DMS79 treated with DMSO at 0.1 percent for 48 hours (cell line): ENCODE measurements around the gene TRUB1.

Experiments
- DNase-seq: peaks from one replicate; lab custom pipeline; 2025; lab: John Stamatoyannopoulos, UW

Gene TRUB1

DNA sequence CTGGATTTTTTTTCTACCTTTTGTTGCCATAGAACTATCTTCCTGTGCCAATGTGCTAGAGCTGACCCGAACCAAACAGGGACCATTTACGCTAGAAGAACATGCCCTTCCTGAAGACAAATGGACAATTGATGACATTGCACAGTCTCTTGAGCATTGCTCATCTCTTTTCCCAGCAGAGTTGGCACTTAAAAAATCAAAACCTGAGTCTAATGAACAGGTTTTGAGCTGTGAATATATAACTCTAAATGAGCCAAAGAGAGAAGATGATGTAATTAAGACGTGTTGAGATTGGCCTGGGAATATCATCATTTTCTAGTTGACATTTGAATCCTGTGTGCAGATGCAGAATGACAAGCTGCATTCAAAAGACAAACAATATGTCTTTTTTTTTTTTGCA lies 37.1 kb downstream of the TRUB1 start:
- no peak for DNase-seq

DNA sequence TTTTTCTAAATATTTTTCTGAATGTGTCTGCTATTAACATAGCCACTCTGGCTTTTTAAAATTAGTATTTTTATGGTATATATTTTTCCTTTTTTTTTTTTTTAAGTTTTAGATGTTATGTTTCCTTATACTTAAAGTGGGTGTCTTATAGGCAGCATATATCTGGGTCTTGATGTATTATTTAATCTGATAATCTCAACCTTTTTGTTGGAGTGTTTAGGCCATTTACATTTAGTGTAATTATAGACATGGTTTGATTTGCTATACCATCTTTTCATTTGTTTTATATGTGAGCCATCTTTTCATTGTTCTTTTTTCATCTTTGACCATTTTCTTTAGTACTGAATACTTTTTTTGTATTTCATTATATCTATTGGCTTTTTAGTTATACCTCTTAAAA lies 45.0 kb downstream of the TRUB1 start:
- DNase-seq: no peak

DNA sequence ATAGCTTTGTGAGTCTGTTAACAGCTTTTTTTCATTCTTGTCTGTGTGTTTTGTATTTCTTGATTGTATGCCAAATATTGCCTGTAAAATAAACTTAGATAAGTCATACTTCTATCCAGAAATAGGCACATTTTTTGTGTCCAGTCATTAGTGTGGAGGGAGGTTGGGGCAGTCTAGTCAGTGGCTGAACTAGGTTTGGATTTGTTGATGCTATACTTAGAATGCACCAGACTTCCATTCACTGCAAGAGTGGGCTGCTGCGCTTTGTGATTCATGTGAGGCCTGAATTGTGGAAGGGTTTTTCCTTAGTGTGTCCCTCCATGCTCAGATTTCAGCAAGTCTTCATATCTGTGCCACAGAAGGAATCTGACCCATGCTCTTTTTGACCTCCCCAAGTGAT lies 50.0 kb downstream of the TRUB1 start:
- no peak for DNase-seq

DNA sequence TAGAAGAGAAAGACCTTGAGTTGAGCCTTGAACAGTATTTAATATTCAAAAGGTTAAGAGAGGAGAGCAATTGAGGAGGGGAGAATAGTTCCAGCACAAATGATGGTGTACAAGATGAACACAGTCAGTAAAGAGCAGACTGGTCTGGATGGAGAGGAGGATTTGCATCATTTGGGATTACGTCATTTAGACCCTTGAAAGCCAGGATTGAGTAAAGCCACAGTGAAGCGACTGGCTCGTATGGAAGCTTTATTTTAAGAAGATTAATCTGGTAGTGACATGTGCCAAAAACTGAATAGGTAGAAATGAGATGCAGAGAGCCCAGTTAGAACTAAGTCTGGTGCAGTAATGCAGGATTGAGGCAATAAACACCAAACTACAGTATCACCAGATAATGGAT lies 52.6 kb downstream of the TRUB1 start:
- no peak for DNase-seq

DNA sequence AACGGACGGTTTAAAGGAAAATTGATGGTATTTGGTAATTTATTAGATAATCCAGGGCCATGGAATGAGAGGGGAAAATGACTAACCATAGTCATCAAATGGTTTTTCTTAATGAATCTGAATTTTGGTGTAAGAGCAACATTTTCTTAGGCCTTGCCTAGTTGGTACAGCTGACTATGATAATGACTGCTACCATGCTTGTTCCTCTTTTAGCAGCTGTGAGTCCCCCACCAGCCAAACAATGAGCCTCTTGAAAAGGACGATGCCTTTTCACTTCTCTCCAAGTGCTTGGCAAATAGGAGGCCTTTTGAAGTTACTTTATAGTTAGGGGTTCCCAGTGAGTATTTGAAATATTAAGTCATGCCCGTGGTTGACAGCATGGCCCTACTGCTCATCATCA lies 53.0 kb downstream of the TRUB1 start:
- DNase-seq: no peak

DNA sequence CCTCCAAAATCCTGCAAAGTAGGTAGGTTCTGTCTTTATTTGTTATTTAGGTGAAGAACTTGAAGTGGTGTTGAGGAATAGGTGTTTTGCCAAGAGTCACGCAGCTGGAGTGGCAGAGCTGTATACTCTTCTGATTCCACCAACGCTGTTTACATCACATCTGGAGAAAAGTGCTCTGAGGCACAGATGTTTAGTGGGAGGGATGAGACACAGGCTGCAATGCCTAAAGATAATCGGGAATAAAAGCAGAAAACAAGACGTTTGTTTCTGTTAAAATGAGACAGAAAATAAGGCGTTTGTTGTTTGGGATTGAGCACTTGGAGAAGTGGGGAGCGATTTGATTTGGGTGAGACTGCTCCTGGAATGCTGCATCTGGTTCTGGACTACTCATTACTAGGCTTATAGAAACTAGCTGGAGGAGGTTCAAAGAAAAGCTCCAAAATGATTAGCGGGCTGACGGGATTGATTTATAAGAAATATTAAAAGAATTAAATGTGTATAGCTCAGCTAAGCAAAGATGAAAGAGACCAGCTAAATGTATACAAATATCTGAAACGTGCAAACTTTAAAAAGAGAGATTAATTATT lies 54.3 kb downstream of the TRUB1 start:
- DNase-seq: no peak

DNA sequence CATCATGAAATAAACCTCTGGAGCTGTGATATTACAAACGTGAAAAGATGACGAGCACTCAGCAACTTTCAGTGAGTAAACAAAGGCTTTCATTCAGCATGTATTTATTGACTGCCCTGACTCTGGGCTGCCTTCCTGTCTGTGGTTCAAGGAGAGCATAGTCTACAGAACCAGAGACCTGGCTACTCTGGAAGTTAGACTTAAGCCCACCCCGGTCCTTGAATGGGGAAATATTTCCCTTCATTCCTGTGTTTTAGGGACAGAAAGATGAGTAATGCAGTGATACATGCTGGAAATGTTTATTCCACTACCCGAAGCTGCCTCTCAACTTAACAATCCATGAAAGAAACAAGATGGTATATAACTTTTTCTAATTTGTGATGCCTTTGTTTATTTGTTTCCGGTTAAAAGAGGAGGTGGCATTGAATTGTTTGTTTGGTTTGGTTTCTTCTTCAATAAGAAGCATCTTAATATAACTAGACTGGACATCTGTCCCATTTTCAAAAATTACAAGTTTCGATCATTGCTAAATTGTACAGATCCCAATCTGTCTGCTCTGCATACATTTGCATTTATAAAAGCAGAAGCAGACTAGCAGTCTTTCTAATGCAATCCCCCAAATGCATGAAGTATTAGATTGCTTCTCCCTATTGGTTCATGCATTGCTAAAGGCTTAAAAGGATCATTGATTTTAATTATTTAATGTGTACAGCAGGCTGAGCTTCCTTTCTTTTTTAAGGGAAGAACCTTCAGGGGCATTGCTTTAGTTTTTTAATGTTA lies 57.7 kb downstream of the TRUB1 start:
- no peak for DNase-seq

DNA sequence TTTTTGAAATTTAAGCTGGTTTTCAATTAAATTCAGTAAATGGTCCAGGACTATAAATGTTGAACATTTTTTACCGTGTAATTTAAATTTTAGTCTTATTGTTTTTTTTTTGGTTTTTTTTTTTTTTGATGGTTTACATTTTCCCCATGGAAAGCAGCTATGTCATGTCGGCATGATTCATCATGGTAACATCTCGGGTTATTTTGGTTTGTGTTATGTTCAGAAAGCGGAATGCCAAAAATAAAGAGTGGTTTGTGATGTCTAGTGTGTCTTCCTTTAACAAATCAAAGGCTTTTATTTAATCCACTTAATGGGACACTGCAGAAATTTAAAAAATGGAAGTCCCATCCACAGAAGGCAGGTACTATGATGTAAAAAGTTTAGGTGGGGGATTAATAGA lies 58.5 kb downstream of the TRUB1 start:
- DNase-seq: no peak

DNA sequence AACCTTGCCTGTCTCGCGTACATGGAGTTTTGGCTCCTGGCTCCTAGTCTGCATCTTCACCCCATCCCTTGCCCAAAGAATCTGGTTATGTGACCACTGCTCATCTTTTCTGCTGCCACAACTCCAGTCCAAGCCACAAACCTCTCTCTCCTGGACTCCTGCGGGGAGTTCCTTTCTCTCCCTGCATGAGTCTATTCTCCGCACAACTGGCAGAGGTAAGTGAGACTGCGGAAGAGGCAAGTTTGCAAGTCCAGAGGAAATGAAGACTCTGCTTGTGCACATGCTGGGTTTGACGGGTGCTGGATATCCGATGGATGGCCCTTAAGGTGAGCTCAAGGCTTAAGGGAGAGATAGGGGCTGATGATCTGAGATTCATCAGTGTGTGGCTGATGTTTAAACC lies 61.0 kb downstream of the TRUB1 start:
- DNase-seq: no peak

DNA sequence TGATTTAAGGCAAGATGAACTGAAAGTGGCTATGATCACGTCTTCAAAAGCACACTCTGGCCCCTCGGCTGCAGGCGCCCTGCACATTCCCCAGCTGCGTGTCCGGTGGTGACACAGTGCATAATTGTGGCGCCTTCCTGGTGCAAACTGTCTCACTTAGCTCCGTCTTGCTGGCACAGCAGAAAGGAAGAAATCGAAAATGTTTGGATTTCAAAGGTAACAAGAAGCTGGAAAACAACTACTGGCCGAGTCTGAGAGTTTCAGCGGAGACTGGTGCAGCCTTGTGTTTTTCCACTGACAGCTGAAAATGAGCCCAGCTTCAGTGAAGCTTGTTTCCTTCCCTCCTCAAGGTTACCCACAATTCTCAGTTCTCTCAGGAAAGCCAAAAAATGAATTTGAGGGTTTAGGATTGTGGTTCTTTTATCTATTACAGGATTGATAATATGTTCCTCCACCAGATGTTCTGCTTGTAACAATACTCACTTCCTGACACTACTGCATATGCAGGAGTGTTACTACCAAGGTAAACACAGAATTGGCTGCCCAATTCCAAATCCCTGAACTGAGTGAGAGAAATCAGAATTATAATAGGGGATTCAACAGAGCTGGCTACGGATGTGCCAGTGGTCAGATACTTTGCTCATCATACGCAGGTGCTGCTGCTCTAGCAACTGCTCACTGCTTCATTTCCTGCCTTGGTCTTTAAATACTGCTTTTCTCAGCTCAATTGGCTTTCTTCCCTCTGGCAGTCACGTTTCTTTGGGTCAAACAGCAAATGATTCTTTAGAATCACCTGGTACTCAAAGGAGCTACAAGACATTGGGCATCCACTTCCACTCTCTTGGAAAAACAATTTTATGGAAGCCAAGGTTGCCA lies 63.7 kb downstream of the TRUB1 start:
- DNase-seq: peak; percentile 30

DNA sequence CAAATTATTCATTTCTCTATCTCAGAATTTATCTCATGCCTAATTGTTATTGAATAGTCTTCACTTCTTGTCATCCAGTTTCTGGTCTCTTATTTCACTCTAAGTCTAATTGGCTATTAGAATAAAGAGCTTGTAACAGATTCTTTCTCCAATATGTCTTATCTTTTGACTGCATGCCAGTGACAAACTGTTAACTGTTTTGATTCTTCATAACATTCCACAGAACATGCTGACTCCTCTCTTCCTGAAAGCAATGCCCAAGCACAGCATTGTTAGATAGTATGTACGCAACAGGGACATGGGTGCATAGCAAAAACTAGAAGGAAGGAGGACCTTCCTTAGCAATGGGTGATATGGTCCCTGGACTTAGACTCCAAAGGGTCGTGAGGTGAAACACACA lies 65.4 kb downstream of the TRUB1 start:
- DNase-seq: no peak

DNA sequence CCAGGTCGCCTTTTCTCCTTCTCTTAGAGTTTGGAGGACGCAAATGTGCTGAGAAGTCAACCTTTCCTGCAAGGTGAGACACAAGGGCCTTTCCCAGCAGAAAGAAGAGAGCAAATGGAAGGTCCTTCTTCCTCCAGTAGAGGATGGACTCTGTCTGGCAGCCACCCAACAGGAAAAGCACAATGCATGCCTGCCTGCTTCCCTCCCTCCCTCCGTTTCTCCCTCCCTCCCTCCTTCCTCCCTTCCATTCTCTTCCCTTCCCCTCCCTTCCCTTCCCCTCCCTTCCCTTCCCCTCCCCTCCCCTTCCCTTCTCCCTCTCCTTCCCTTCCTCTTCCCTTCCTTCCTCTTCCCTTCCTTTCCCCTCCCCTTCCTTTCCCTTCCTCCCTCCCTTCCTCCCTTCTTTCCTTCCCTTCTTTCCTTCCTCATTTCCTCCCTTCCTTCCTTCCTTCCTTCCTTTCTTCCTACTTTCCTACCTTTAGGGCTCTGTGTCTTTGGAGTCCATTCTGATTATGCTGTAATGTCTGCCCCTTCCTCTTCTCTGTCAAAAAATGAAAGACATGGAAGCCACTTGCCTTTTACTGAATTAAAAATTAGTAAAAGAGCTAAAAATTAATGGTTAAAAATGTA lies 66.4 kb downstream of the TRUB1 start:
- no peak for DNase-seq

DNA sequence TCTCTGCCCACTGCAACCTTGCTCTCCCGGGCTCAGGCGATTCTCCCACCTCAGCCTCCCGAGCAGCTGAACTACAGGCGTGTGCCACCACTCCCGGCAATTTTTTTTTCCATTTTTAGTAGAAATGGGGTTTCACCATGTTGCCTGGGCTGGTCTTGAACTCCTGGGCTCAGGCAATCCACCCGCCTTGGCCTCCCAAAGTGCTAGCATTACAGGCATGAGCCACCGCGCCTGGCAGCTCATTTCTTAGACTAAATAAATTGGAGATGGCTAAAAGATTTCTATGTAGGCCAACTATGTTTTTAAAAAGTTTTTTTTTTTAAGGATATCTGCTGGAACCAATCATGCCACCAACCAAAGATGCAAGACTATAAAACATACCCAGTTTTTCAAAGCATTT lies 67.8 kb downstream of the TRUB1 start:
- no peak for DNase-seq

DNA sequence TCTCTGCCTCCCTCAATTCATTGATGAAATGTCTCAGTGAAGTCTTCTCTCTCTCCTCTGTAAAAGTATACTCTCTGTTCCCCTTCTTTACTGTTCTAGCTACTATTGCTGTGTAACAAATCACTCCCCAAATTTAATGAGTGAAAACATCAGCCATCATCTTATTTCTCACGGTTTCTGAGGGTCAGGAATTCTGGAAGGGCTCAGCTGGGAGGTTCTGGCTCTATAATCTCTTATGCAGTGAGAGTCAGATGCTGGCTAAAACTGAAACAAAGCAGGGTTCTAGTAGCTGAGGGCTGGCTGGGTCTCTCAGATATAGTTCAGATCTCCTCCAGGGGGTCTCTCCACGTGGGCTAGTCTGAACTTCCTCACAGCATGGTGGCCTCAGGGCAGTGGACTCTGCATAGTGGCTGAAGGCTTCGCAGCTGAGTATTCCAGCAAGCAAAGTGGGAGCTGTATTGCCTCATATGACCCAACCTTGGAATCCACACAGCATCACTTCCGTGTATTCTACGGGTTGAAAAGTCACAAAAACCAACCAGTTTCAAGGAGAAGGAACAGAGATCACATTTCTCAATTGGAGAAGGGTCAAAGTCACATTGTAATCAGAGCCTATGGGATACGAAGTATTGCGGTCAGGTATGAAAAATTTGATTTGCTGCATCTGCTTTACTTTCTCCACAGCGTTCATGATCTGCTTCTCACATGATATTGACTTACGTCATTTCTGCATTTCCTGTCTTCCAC lies 80.4 kb downstream of the TRUB1 start:
- DNase-seq: no peak

DNA sequence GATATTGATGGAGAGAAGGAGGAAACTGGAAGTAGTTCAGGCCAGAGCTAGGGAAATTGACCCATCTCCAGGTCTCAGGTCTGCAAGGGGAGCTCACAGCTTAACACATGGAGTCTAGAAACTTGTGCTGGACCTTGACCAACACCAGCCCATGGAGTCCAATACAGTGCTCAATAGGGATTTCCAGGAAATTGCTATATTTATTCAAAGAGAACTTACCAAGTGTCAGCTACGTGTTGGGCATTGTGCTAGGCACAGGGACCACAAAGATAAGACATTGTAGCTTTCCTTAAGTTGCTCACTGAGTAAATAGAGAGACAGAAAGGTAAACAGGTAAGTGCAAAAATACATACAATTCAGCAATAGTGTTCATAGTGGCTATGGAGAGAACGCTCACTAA lies 82.5 kb downstream of the TRUB1 start:
- no peak for DNase-seq

DNA sequence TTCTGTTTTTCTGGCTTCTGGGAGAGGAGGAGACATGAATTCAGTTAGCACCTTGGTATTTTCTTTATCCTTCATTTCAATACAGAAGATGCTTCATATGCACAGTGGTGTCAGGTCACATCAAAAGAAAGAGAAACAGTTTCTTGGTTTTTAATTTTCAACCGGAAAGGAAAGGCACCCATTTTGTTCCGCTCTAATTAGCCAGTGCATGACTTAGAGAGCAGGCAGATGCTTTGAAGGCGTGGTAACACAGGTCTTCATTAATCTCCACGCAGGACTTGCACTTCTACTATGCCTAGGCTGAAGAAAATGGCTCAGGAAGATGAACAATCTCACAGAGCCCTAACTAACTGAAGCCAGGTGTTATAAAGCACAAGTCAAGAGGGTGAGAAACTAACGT lies 84.7 kb downstream of the TRUB1 start:
- DNase-seq: no peak

DNA sequence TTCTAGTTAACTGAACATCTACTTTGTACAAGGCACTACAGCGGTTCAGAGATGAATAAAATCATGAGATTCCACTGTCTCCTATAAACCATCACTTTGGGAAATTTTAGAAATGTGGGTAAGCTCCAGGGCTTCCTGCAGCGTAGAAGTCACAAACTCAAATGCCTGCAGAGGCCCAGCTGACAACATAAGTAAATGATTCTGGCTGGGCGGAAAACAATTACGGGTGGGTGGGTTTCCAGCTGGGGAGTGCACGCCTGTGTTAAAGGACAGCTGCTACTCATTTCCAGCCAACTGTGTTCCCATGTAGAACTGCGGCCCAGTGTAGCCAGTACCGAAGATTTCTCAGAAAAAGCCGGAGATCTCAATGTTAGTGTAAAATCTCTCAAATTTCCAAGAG lies 85.7 kb downstream of the TRUB1 start:
- DNase-seq: no peak

DNA sequence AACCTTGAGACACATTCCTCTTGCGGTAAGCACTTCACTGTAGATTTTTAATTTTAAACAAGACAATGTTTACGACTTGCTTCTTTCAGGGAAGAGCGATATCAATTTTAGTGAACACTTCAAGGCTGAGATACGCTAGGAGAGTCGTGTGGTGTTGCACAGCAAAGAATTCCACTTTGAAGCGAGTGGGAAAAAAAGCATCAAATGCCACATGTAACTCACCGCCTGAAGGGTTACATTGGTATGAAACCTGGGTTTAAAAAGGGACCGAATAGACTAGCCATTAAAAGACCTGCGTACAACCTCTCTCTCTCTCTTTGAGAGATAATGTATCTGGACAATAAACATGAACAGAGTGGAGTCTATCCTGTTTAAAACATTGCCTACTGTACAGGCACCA lies 86.4 kb downstream of the TRUB1 start:
- DNase-seq: no peak

DNA sequence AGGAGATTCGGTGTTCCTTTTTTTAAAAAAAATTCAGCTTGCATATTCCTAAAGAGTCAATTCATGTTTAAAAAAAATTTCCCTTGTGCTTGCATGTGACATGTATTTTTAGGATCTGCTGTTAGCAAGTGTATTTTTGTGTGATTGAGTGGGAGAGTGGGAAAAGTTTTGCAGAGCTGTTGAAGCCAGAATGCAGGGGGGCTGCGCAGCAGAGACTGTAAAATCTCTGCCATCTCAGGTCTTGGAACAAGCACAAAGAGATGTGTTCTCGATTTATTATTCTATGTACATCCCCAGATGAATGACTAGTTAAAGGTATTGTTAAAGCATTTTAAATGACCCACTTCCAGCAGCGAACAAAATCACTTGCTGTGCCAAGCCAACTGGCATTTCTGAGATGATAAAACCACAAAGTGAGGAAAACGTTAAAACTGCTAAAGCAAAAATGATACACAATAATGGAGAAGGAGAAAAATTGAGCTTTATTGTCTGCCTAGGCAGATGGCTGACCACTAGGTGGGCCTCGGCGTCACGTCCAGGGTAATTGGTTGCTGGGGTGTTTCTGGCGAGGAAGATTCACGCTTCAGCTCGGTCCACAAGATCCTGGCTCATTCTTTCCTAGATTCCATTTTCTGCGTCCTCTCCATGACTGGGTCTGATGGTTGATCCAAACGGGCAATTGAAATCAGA lies 88.2 kb downstream of the TRUB1 start:
- peak; percentile 17 for DNase-seq

DNA sequence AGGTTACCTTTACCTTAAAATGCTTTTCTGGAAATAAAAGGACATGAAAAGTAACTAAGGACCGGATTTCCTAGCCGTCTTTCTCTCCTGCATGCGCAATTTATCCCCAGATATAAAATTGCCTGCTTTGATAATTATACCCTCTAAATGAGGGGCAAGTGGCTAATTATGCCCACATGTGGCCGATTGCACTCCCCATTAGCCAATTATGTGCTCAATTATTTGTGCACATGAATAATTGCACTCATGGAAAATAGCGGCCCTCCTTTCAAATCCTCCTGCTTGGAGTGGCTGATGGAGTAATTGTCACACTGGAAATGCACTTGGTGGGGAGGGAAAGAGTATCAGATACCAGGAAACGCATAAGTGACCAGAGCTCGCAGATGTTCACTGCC lies 88.7 kb downstream of the TRUB1 start:
- DNase-seq: no peak
